GM18499 (cell line): ENCODE results near the gene JMJD8.

Experiments
- ATAC-seq: cut with Tn5 transposase; IDR thresholded peaks from one replicate; pipeline ENCODE4 v1.9.1; 2021; ENCODE audit warnings: moderate number of reproducible peaks; ENCODE audit not compliant: insufficient read depth, unreplicated experiment

JMJD8 gene

GRCh38 chr16:666572-666971, 17.6 kb downstream of the JMJD8 start:
- no peak for ATAC-seq

- no peak for ATAC-seq
These were observed 21.5 kb downstream of the JMJD8 start for GRCh38 chr16:662597-662996.

- ATAC-seq: no peak
These were observed 22.0 kb downstream of the JMJD8 start for GRCh38 chr16:662095-662494.

GRCh38 chr16:661184-661821, 22.8 kb downstream of the JMJD8 start:
- no peak for ATAC-seq

GRCh38 chr16:660459-661183, 23.5 kb downstream of the JMJD8 start:
- ATAC-seq: no peak

GRCh38 chr16:660132-660458, 24.0 kb downstream of the JMJD8 start:
- ATAC-seq: no peak

- no peak for ATAC-seq
These were observed 24.5 kb downstream of the JMJD8 start for GRCh38 chr16:659618-660017.

- no peak for ATAC-seq
These were observed 25.2 kb downstream of the JMJD8 start for GRCh38 chr16:658679-659571.

- no peak for ATAC-seq
These were observed 26.6 kb downstream of the JMJD8 start for GRCh38 chr16:657487-657886.

GRCh38 chr16:654034-654433, 30.1 kb downstream of the JMJD8 start:
- no peak for ATAC-seq

- ATAC-seq: no peak
These were observed 31.5 kb downstream of the JMJD8 start for GRCh38 chr16:652454-653305.

- ATAC-seq: no peak
These were observed 32.3 kb downstream of the JMJD8 start for GRCh38 chr16:651844-652243.

GRCh38 chr16:649631-650030, 34.5 kb downstream of the JMJD8 start:
- no peak for ATAC-seq

GRCh38 chr16:648781-649589, 35.1 kb downstream of the JMJD8 start, which contains the start of gene WDR90:
Gene WDR90 (plus strand): TSS chr16:649365. CDS start chr16:649417, 52 bp downstream.
- ATAC-seq: peak; percentile 39

GRCh38 chr16:648071-648780, 35.9 kb downstream of the JMJD8 start:
- ATAC-seq: no peak

GRCh38 chr16:647173-647902, 36.8 kb downstream of the JMJD8 start:
- no peak for ATAC-seq

- ATAC-seq: no peak
These were observed 37.4 kb downstream of the JMJD8 start for GRCh38 chr16:646679-647172.
